ENCODE measurements around the gene PRDM5.

Gene PRDM5

DNA sequence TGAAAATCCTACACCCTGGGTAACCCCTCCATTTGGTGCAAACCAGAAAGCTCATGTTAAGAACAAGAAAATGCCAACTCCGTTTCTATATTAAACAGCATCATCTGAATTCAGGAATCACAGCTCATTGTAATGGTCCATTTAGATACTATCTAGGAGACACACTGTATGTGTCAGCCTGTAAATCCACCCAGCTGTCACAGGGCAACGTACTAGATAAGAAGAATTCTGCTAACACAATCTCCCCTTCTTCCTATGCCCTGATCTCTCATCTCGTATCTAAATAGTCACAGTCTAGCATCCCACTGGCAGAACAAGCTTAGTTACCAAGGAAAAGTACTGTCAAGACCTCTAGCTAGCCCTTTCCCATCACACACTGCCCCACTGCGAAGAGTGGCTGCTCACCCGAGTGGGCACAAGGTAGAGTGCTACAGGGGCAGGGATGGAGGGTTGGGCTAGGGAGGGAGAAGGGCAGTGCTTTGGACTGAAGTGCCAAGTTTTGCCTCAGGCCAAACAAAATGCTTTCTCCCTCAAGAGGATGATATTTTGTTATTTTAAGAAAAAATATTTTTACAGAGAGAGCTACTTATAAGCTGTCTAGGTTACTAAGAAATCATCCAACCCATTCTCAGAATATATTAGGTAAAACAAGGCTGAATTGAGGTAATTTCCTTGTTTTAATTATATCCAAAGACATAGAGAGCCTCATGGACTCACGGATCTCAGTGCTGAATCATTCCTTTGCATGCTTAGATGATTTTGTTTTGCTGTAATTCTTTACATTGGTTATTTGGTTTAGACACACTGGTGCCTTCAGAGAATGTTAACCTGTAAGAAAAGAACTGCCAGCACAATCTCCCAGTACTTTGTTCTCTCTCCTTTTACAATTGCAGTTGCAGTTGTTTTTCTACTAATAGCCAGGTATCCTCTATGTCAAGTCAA is 196.6 kb downstream of the PRDM5 start:
- H3K36me3 ChIP-seq (ENCODE audit: control insufficient read depth, insufficient read depth, low read length): no peaks in the 10 kb centered on the region
- H3K9me3 ChIP-seq (ENCODE audit: control insufficient read depth, insufficient read depth, low read depth, low read length): no peaks in the 10 kb centered on the region
- no peaks in the 10 kb centered on the region for H3K27me3 ChIP-seq (ENCODE audit: control insufficient read depth, insufficient read depth, low read length)
- no peak overlapping the region for H3K9ac ChIP-seq (ENCODE audit: low read length)
- H3K4me3 ChIP-seq (ENCODE audit: low read depth, low read length): no peak overlapping the region
- peaks cover 19% of the 10 kb centered on the region for H3K4me1 ChIP-seq (ENCODE audit: control insufficient read depth, insufficient read depth, low read length)
- no peak overlapping the region for H3K27ac ChIP-seq (ENCODE audit: low read depth, low read length)

DNA sequence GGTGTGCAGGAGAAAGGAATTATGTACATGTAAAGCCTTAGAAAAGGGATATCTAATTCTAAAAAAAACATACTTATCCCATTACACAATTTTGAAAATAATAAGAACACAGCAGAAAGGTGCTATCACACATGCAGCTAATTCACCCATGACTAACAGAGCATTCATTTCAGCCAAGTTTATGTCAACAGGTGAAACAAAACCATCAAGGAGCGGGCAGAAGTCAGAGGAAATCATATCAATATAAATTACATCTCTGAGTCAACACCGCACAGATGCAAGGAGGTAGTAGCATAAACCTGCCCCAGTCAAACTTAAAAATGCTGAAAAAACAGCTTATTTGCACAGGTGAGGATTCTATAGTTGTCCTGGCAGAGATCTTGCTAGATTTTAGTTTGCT is 197.9 kb downstream of the PRDM5 start:
- H3K27me3 ChIP-seq (ENCODE audit: control insufficient read depth, insufficient read depth, low read length): no peaks in the 10 kb centered on the region
- no peaks in the 10 kb centered on the region for H3K9me3 ChIP-seq (ENCODE audit: control insufficient read depth, insufficient read depth, low read depth, low read length)
- H3K4me1 ChIP-seq (ENCODE audit: control insufficient read depth, insufficient read depth, low read length): peaks cover 22% of the 10 kb centered on the region
- no peak overlapping the region for H3K9ac ChIP-seq (ENCODE audit: low read length)
- H3K36me3 ChIP-seq (ENCODE audit: control insufficient read depth, insufficient read depth, low read length): no peaks in the 10 kb centered on the region
- no peak overlapping the region for H3K27ac ChIP-seq (ENCODE audit: low read depth, low read length)
- no peak overlapping the region for H3K4me3 ChIP-seq (ENCODE audit: low read depth, low read length)

DNA sequence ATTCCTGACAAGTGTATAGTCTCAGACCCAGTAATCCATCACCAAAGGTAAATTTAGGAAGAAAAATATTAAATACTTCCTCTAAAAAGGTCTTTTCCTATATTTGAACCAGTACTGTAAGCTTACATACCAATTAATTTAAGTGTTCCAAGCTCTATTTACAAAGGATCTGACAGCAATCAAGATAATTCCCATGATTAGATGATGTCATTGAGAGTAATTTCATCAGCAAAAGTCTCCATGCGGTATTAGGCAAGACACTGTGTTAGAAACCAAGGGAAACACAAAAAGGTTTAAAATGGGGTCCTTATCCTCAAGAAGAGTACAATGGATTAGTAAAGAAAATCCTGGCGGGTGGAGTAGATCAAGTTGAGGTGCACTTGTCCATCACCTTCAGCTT is 198.5 kb downstream of the PRDM5 start:
- no peak overlapping the region for H3K9ac ChIP-seq (ENCODE audit: low read length)
- peaks cover 22% of the 10 kb centered on the region for H3K4me1 ChIP-seq (ENCODE audit: control insufficient read depth, insufficient read depth, low read length)
- H3K9me3 ChIP-seq (ENCODE audit: control insufficient read depth, insufficient read depth, low read depth, low read length): no peaks in the 10 kb centered on the region
- H3K27me3 ChIP-seq (ENCODE audit: control insufficient read depth, insufficient read depth, low read length): no peaks in the 10 kb centered on the region
- H3K27ac ChIP-seq (ENCODE audit: low read depth, low read length): no peak overlapping the region
- no peak overlapping the region for H3K4me3 ChIP-seq (ENCODE audit: low read depth, low read length)
- H3K36me3 ChIP-seq (ENCODE audit: control insufficient read depth, insufficient read depth, low read length): no peaks in the 10 kb centered on the region

GRCh38 chr4:120723105-120723504 is 199.4 kb downstream of the PRDM5 start:
- peaks cover 22% of the 10 kb centered on the region for H3K4me1 ChIP-seq (ENCODE audit: control insufficient read depth, insufficient read depth, low read length)
- H3K27me3 ChIP-seq (ENCODE audit: control insufficient read depth, insufficient read depth, low read length): no peaks in the 10 kb centered on the region
- no peak overlapping the region for H3K4me3 ChIP-seq (ENCODE audit: low read depth, low read length)
- H3K36me3 ChIP-seq (ENCODE audit: control insufficient read depth, insufficient read depth, low read length): no peaks in the 10 kb centered on the region
- H3K9ac ChIP-seq (ENCODE audit: low read length): no peak overlapping the region
- no peaks in the 10 kb centered on the region for H3K9me3 ChIP-seq (ENCODE audit: control insufficient read depth, insufficient read depth, low read depth, low read length)
- H3K27ac ChIP-seq (ENCODE audit: low read depth, low read length): no peak overlapping the region

GRCh38 chr4:120722655-120723054 is 199.9 kb downstream of the PRDM5 start:
- H3K4me3 ChIP-seq (ENCODE audit: low read depth, low read length): no peak overlapping the region
- no peak overlapping the region for H3K27ac ChIP-seq (ENCODE audit: low read depth, low read length)
- no peaks in the 10 kb centered on the region for H3K27me3 ChIP-seq (ENCODE audit: control insufficient read depth, insufficient read depth, low read length)
- no peak overlapping the region for H3K9ac ChIP-seq (ENCODE audit: low read length)
- H3K36me3 ChIP-seq (ENCODE audit: control insufficient read depth, insufficient read depth, low read length): no peaks in the 10 kb centered on the region
- peaks cover 22% of the 10 kb centered on the region for H3K4me1 ChIP-seq (ENCODE audit: control insufficient read depth, insufficient read depth, low read length)
- H3K9me3 ChIP-seq (ENCODE audit: control insufficient read depth, insufficient read depth, low read depth, low read length): no peaks in the 10 kb centered on the region

GRCh38 chr4:120720354-120720934 is 202.1 kb downstream of the PRDM5 start:
- H3K27ac ChIP-seq (ENCODE audit: low read depth, low read length): no peak overlapping the region
- H3K4me1 ChIP-seq (ENCODE audit: control insufficient read depth, insufficient read depth, low read length): peaks cover 22% of the 10 kb centered on the region
- H3K4me3 ChIP-seq (ENCODE audit: low read depth, low read length): no peak overlapping the region
- H3K36me3 ChIP-seq (ENCODE audit: control insufficient read depth, insufficient read depth, low read length): no peaks in the 10 kb centered on the region
- no peaks in the 10 kb centered on the region for H3K9me3 ChIP-seq (ENCODE audit: control insufficient read depth, insufficient read depth, low read depth, low read length)
- no peaks in the 10 kb centered on the region for H3K27me3 ChIP-seq (ENCODE audit: control insufficient read depth, insufficient read depth, low read length)
- no peak overlapping the region for H3K9ac ChIP-seq (ENCODE audit: low read length)

- no peaks in the 10 kb centered on the region for H3K9me3 ChIP-seq (ENCODE audit: control insufficient read depth, insufficient read depth, low read depth, low read length)
- no peak overlapping the region for H3K27ac ChIP-seq (ENCODE audit: low read depth, low read length)
- no peak overlapping the region for H3K4me3 ChIP-seq (ENCODE audit: low read depth, low read length)
- no peak overlapping the region for H3K9ac ChIP-seq (ENCODE audit: low read length)
- no peaks in the 10 kb centered on the region for H3K27me3 ChIP-seq (ENCODE audit: control insufficient read depth, insufficient read depth, low read length)
- no peaks in the 10 kb centered on the region for H3K36me3 ChIP-seq (ENCODE audit: control insufficient read depth, insufficient read depth, low read length)
- H3K4me1 ChIP-seq (ENCODE audit: control insufficient read depth, insufficient read depth, low read length): peaks cover 22% of the 10 kb centered on the region
Measured at GRCh38 chr4:120718979-120719566, 203.5 kb downstream of the PRDM5 start.

GRCh38 chr4:120716346-120716745 is 206.2 kb downstream of the PRDM5 start:
- no peaks in the 10 kb centered on the region for H3K27me3 ChIP-seq (ENCODE audit: control insufficient read depth, insufficient read depth, low read length)
- no peaks in the 10 kb centered on the region for H3K9me3 ChIP-seq (ENCODE audit: control insufficient read depth, insufficient read depth, low read depth, low read length)
- H3K36me3 ChIP-seq (ENCODE audit: control insufficient read depth, insufficient read depth, low read length): no peaks in the 10 kb centered on the region
- peaks cover 8% of the 10 kb centered on the region for H3K4me1 ChIP-seq (ENCODE audit: control insufficient read depth, insufficient read depth, low read length)
- H3K9ac ChIP-seq (ENCODE audit: low read length): no peak overlapping the region
- no peak overlapping the region for H3K4me3 ChIP-seq (ENCODE audit: low read depth, low read length)
- no peak overlapping the region for H3K27ac ChIP-seq (ENCODE audit: low read depth, low read length)

DNA sequence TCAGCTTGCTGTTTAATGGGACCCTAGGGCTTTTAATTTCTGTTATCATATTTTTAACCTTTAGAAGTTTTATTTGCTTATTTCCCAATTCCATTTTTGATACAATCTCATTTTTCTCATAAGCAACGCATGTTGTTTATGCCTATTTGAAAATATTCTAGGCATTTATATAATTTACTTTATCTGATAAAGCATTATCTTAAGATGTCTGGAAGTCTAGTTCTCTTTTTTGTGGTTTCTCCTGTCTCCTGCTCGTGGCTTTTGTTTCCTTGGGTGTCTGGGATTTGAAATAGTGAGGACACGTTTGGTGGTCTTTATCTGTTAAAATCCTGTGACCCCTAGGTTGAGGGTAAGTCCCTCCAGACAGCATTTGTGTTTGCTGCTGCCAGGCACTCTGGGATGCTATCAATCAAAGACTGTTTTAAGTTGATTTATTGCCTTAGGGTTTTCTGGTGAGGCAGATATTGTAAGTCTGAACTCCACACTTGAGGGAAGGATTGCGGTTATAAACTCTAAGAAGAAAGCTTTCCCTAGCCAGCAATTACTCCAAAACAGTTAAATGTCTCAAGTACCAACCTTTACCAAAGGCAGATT is 208.0 kb downstream of the PRDM5 start:
- no peaks in the 10 kb centered on the region for H3K36me3 ChIP-seq (ENCODE audit: control insufficient read depth, insufficient read depth, low read length)
- no peaks in the 10 kb centered on the region for H3K4me1 ChIP-seq (ENCODE audit: control insufficient read depth, insufficient read depth, low read length)
- H3K9me3 ChIP-seq (ENCODE audit: control insufficient read depth, insufficient read depth, low read depth, low read length): no peaks in the 10 kb centered on the region
- H3K27me3 ChIP-seq (ENCODE audit: control insufficient read depth, insufficient read depth, low read length): no peaks in the 10 kb centered on the region
- no peak overlapping the region for H3K9ac ChIP-seq (ENCODE audit: low read length)
- H3K27ac ChIP-seq (ENCODE audit: low read depth, low read length): no peak overlapping the region
- no peak overlapping the region for H3K4me3 ChIP-seq (ENCODE audit: low read depth, low read length)

DNA sequence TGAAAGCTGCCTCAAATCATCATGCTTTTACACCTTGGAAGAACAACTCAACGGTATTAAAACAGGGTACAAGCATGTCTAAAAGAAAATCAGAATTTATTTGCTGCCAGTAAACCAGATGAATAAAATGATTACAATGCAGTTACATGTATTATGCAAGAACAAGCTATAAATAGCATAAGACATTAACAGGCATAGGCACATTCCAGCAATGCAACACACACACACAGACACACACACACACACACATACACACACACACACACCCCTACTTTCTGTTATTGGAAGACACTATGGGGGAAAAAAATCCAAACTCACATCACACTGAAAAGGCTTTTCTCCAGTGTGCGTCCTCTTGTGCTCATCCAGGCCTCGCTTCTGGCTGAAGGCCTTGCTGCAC is 212.5 kb downstream of the PRDM5 start:
- Histone ChIP-seq H3K36me3 (ENCODE audit: control insufficient read depth, insufficient read depth, low read length) (no peaks in the 10 kb centered on the region), H3K27me3 (ENCODE audit: control insufficient read depth, insufficient read depth, low read length) (no peaks in the 10 kb centered on the region)

GRCh38 chr4:120704538-120704937 is 218.0 kb downstream of the PRDM5 start:
- Histone ChIP-seq H3K9me3 (ENCODE audit: control insufficient read depth, insufficient read depth, low read depth, low read length) (no peaks in the 10 kb centered on the region), H3K36me3 (ENCODE audit: control insufficient read depth, insufficient read depth, low read length) (no peaks in the 10 kb centered on the region), H3K4me1 (ENCODE audit: control insufficient read depth, insufficient read depth, low read length) (no peaks in the 10 kb centered on the region), H3K4me3 (ENCODE audit: low read depth, low read length) (no peak overlapping the region), H3K27me3 (ENCODE audit: control insufficient read depth, insufficient read depth, low read length) (no peaks in the 10 kb centered on the region), H3K9ac (ENCODE audit: low read length) (no peak overlapping the region), H3K27ac (ENCODE audit: low read depth, low read length) (no peak overlapping the region)

More for the DNA sequence above, 212.5 kb downstream of the PRDM5 start:
- Histone ChIP-seq H3K9ac (ENCODE audit: low read length) (no peak overlapping the region), H3K4me1 (ENCODE audit: control insufficient read depth, insufficient read depth, low read length) (no peaks in the 10 kb centered on the region), H3K27ac (ENCODE audit: low read depth, low read length) (no peak overlapping the region), H3K9me3 (ENCODE audit: control insufficient read depth, insufficient read depth, low read depth, low read length) (no peaks in the 10 kb centered on the region), H3K4me3 (ENCODE audit: low read depth, low read length) (no peak overlapping the region)

All from HUES6 (cell line).